OCI-LY3 (cell line): ENCODE measurements around the gene LEPROT.

Experiments used
- CTCF ChIP-seq: fragments of 200-600, 300-600 bp; sonication (generic); IDR thresholded peaks from 2 replicates; pipeline ENCODE4 v1.5.1; 2014; ENCODE audit warnings: antibody characterized with exemption, low read length, low read depth
- EZH2phosphoT487 ChIP-seq: fragments of 200-600 bp; shearing (Covaris generic); IDR thresholded peaks from 2 replicates; pipeline ENCODE4 v1.6.1; 2018; ENCODE audit warnings: antibody characterized with exemption, mixed run types, low read depth

GRCh38 chr1:65478379-65479026 lies 58.0 kb downstream of the LEPROT start:
- no peak for TF ChIP-seq CTCF
- TF ChIP-seq EZH2phosphoT487: no peak
